ENCODE results near the gene CLNK.

Gene CLNK, protein sequence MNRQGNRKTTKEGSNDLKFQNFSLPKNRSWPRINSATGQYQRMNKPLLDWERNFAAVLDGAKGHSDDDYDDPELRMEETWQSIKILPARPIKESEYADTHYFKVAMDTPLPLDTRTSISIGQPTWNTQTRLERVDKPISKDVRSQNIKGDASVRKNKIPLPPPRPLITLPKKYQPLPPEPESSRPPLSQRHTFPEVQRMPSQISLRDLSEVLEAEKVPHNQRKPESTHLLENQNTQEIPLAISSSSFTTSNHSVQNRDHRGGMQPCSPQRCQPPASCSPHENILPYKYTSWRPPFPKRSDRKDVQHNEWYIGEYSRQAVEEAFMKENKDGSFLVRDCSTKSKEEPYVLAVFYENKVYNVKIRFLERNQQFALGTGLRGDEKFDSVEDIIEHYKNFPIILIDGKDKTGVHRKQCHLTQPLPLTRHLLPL

DNA sequence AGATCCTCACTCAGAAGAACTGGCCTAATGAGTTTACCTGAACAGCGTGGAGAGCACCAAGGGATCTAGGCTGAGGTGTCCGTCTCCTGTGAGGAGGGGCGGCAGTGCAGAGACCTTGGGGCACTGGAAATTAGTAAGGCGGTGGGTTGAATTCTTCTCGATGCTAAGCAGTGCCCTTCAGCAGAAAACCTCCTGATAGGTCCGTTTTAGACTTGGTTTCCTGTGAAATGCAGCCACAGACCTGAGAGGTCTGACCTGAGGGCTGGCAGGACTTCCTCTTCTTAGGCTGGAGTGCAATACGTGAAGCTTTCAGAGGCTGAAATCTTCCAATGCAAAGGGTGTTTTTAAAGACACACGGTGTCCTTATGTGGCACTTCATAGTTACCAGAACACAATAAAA, at the start of gene CLNK:
Gene CLNK (minus strand): TSS at position 138 of the 400 bp plus-strand sequence. CDS start 16,899 bp downstream, outside the sequence.
- no peak for DNase-seq

DNA sequence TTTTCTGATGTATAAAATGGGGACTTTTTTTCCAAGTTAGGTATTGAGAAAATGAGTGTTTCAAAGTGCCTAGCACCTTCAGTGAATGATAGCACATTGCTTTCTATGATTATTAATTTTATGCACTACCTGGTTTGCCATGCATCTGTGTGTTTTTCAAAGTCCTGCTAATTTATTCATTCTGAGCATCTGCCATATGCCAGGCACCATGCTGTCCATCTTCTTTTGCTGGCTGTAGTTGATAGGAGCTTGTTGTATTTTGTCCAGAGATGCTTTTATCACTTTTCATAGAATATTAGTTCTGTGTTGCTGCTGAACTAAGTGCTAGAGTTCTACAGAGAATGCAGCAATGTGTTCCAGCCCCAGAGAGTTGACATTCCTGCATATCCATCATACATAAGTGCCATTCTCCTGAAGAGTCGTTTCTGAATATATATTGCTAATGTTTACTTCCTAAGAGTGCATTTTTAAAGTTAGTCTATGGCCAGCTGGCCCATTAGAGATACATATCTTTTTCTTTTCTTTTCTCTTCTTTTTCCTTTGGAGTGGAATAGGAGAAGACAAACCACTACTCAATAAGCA, 49.0 kb upstream of the CLNK start:
- no peak for DNase-seq

DNA sequence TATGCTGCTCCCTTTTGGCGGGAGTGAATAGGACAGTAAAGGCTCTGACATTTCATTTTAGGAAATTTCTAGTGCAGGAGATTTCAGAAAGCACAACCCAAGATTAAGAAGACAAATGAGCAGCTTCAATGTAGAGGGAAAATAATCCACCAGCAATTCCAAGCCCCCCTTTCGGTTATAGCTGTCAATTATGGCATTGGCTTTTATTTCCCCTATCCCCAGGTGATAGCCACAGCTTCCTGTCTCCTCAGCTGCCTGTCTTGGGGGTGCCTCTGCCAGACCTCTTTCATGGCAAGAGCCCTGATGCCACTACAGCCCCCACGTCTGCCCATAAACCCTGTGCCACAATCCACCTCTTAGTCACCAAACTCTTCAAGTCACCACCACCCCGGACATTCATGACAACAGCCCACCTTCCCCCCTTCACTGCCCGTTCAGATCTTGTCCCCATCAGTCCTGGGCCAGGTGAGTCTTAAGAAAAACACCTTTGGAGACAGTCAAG, 48.4 kb upstream of the CLNK start:
- peak; percentile 28 for DNase-seq

DNA sequence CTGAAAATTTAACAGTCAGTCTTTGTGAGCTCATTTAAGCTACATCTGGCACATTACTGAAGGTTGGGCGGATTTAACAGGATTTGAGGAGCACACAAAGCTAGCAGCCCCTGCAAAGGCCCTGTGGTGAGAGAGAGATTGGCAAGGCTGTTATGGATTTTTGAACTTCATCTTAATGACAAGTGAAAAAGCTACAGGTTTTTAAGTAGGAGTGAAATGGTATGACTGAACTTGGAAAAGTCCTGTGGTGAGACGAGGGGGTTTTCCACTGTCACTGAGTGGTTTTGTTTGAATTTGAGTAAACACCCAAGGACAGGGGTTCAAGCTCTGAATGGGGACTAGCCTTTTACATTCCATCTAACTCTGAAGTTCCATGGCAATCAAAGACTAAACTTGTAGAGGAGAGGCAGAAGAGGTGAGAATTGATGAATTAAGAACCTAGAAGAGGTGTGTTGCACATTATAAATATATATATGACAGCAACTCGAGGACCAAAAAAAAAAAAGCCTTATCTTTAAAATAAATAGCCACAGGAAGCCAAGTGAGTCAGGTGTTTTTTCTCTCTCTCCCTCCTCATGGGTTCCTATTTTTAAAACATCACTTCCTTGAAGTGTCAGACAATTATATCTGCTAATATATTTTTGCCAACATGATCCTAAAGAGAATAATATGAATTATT, 47.8 kb upstream of the CLNK start:
- DNase-seq = peak; percentile 30 to 36

DNA sequence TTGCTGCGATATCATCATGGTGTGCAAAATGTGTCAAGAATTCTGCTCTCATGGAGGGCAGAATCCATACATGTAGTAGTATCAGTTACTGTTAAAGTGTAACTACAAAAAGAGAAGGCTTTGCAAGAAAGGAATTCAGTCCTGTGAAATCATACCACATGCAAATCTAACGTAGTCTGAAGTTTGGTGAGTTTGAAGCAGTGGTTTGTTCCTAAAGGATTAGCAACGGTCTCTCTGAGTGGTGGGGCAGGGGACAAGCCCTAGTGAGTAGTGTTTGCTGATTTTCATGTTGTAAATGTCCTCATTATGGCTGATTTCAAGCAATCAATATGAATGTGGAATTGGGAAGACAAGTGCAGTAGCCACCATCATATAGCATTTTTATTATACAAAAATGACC, 47.1 kb upstream of the CLNK start:
- no peak for DNase-seq

DNA sequence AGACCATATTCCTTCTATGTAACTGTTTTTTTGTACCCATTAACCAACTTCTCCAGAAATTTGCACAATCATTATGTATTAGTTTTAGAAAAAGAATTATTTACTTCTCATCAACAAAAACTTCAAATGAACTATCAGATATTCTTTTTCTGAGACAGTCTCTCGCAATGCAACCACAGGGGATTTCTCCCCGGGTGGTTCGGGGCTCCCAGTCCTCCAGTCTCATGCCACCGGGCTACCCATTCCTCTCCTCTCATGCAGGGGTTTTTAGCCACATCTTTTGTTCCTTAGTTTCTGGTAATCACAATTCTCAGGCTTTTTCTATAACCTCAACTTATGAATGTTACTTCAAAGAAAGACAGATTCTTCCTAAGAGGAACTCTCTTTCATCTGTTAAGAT, 46.6 kb upstream of the CLNK start:
- no peak for DNase-seq

DNA sequence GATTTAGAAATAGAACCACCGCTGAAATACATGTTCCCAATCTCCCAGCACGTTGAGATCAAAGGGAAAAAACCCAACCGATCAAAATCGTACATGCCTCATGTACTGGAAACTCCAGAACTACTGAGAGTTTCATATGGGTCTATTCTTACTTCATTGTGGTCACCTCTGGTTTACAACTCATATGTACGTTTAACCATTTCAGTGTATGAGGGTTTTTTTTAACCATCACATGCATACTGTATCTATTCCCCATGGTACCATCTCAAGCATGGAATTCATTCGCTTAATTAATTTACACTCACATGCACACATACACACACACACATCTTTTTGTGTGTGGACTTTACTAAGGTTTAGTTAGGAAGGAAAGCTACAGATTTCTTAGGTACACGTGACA, 46.0 kb upstream of the CLNK start:
- no peak for DNase-seq

DNA sequence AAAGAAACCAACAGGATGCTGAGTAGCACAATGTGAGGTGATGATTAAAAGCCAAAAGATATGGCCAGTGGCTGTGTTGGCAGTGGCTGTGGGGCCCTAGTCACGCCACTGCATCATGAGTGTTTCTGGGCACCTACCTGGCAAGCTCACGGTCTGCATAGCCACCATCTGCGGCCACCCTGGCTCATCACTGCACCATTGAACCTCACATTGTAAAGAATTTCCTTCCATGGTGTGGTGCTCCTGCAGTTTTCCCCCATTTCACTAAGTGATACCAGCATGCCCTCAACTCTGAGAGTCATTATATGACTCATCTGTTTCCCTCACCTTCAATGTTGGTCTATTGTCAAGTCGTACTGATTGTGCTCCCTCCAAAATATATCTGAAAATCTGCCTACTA, 45.5 kb upstream of the CLNK start:
- peak; percentile 40 to 45 for DNase-seq

DNA sequence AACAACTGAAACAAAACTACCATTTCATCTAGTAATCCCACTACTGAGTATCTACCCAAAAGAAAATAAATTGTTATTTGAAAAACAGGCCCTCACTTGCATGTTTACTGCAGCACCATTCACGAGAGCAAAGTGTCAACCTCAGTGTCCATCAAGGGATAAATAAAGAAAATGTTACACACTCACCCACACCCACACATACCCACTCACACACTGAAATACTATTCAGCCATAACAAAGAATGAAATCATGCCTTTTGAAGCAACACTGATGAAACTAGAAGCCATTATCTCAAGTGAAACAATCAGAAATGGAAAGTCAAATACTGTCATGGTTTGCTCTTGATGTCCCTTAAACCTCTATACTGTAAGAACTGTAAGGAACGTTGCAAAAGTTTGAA, 44.8 kb upstream of the CLNK start:
- DNase-seq = no peak

DNA sequence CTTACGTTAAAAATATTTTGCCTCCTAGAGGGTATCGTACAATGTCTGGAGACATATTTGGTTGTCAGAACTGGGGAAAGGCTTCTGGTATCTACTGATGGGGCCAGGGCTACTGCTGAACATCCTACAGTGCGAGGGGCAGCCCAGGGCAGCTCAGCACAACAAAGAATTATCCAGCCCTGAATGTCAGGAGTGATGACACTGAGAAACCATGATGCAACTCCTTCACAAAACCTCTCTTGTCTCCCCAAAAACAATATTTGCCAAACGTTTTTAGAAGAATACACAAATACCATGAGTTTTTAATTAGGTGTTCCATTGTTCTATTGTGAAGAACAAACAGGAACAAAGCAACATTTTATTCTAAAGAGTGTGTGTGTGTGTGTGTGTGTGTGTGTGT, 43.4 kb upstream of the CLNK start:
- no peak for DNase-seq

DNA sequence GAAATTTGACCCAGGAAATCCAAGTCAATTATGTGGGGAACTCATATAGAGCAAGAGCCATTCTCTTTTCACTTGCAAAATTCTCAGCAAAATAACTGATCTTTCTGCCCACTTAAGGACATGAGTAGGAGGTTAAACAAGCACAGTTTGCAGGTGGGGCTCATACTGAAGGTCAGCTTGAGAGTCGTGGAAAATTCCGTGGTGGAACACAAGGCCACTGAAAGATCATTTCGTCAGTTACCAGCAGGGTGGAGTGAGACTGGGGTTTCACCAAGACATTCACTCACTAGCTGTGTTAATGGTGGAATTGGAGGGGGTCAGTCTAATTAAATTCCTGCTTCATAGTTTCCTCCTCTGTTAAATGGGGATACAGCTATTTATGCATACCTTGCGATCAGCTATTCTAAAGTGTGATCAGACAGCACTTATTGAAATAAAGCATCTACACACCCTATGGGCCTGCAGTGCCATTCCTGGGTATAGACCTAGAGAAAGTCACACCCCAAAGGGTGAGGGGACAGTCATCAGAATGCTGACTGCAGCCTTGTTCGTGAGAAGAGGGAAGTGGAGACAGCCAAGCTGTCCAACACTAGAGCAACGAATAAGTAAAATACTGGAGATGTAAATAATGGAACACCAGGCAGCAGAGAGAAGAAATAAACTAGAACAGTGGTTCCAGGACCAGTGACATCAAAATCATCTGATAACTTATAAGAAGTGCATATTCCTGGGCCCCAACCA, 42.7 kb upstream of the CLNK start:
- DNase-seq = no peak

DNA sequence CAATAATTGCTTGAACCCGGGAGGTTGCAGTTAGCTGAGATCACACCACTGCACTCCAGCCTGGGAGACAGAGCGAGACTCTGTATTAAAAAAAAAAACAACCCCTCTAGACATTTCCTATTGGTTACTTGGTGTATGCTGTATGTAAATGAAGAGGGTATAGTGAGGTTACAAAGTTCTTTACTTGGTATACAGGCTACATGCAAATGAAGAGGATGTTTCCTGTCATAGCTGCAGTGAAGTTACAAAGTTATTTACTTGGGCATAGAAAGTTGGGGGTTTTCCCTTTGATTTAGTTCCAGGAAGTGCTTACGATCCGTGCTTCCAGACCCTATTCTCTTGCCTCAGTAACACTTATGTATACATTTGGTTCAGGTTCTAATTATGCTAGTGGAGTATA, 38.4 kb upstream of the CLNK start:
- DNase-seq = no peak

DNA sequence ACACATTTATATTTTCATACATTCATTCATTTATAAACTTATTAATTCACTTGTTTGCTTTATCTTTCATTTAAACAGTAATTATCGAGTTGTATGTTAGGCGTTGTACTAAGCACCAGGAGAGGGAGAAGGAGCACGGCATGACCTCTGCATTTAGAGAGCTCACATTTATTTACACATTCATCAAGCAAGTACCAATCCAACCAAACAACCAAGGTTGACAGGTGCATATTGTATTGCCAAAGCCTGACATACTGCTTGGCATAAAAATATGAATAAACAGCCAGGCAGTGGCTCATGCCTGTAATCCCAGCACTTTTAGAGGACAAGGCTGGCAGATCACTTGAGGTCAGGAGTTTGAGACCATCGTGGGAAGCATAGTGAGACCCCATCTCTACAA, 37.0 kb upstream of the CLNK start:
- no peak for DNase-seq

DNA sequence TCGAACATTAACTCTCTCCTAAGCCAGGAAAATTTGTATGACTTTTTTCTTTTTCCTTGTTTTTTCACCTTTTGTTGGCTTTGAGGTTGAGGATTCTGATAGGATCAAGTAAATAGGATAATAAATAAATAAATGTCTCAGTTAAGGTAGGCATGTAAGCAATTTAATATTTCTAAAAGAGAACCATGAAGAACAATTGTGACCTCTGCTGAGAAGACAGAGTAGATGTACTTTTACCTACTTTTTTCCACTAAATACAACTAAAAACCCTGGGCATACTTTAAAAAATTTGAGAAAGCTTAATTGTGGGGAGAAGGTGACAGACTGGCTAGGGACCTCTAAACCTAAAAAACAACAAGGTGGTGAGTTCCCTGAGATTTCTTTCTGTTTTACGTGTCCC, 31.6 kb upstream of the CLNK start:
- DNase-seq = no peak

DNA sequence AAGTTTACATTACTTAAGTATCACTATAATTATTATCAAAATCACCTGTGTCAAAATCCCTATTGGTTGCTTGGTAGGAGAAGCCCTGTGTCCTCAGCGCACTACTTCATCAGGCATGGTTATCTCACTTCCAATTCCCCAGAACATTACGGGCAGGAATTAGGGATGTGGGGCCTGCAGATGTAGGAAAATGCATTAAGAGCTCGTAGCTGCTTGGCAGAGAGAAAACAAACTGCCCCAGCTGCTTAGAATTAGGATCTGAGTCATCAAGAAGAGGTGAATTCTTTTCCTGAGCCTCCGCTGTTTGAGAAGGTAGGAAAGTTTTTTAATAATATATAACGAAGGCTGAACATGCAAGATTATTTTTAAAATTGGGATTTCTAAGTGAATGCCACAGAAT, 31.1 kb upstream of the CLNK start:
- DNase-seq = no peak

DNA sequence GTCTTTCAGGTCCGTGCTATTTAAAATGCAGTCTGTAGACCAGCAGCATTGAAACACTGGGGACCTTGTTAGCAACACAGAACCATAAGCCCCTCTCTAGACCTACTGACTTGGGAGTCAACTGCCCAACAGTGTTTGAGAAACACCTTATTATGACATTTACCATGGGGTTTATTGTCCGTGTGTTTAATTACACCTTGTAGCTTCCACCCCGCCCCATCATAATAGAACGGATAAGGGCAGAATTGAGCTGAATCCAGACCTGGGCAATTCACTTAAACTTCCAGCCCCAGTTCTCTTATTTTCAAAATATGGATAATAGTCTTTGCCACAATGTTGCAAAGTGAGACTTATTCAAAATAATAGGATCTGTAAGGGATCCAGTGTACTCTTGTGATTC, 30.6 kb upstream of the CLNK start:
- DNase-seq = no peak

DNA sequence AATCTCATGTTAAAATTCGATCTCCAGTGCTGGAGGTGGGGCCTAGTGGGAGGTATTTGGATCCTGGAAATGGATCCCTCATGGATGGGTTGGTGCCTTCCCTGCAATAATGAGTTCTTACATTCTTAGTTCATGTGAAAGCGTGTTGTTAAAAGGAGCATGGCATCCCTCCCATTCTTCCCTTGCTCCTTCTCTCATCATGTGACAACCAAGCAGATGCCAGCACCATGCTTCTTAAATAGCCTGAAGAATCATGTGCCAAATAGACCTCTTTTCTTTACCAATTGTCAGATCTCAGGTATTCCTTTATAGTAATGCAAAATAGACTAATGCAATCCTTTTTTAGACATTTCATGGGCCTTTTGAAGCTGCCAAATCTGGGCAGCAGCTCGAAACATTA, 29.0 kb upstream of the CLNK start:
- no peak for DNase-seq

DNA sequence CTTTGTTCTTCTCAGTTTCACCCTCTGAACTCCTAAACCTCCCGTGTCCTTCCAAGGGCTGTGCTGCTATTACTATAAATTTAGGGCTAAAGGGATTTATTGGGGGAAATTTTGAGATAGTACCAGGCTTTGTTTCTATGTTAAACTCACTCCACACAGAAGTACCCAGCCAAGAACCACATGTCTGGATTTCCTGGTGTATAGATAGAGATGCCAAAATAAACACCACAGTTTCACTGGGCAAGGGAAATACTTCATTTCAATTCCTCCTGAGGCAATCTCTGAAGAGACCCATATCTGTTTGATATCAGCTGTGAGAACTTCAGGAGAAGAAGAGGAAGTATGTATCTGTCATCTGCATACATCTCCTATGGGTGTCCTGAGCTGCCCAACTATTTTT, 21.7 kb upstream of the CLNK start:
- no peak for DNase-seq

DNA sequence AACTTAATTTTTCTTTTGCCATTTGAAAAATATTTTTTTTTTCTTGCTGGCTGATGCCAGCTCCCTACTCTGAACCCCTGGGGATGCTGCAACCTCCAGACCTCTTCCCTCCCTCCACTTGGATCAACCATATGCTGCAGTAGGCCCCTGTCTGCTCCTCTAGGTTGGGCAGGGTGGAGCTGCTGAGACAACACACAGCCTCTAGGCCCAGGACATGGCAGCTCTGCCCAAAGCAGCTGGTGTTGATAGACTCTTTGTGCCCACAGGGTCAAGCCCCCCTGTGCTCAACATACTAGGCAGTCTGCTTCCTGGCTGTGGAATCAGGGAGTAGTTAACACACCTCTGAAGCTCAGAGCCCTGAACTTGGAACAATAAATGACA, 19.9 kb upstream of the CLNK start:
- DNase-seq = no peak

DNA sequence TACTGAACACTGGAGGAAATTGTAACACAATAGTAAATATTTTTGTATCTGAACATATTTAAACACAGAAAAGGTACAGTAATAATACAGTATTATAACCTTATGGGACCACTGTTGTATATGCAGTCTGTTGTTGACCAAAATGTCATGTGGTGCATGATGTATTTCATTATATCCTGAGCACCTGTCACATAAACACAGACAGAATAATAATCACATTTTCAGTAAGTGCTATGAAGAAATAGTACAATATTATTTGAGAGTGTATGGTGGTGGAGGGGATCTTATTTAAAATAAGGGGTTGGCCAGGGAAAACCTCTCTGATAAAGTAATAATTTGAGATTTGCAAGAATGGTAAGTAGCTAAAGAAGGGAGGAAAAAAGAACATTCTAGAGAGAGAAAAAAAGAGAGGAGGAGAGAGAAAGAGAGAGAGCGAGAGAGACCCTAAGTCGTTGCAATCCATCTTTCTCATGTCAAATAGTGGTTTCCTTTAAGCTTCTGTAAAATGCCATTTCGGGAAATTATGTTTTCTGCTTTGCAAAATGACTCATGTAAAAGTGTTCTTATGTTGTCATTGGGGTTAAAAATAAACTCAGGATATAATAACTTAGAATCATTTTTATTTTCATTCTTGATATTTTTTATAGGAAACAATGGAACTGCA, 19.3 kb upstream of the CLNK start:
- DNase-seq = no peak

DNA sequence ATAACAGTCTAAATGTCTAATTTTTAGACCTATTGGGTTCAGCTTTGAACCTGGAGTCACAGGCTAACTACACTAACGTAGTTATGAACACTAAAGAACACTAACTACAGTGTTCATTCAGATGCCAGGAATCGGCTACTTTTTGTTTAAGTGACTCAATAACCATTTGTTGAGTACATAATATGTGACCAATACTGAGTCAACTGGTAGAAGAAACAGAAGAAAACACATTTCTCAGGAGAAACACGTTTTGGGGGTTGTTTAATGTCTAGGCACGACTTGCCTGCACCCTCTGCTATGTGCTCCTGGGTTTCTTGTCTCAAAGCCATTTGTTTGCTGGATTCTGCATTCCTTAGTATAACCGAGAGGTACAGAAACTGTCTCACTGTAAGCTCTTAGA, 18.6 kb upstream of the CLNK start:
- no peak for DNase-seq

DNA sequence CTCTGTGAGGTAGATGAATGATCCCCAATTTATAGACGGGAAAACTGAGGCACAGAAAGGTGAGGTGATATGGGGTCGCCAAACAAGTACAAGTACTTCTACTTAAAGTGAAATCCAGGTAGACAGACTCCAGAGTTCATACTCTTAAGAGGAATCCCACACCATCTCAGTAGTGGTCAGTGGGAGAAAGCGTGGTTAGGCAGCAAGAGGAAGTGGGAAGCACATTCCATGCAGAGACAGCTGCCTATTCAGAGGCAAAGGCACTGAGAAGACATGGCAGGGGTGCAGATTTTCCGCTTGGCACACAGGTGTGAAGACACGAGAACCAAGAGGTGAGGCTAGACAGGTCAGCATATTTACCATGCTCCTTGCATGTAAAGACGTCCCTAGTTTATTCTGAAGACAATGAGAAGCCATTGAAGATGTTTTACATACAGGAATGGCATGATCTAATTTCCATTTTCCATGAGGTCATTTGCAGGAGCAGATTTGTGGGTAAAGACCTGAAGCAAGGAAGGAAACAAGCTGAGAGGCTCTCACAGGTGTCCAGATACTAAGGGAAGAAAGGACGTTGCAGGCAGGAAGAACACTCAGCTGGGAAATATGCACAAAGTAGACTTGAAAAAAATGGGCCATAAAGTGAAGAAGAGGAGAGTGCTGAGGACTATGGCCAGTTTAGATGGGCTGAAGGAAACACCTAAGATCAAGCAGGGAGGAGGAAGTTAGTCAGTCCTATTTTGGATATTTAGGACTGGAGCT, 17.3 kb upstream of the CLNK start:
- no peak for DNase-seq
